Measurements from ENCODE around the gene TDRKH.

Gene TDRKH

DNA sequence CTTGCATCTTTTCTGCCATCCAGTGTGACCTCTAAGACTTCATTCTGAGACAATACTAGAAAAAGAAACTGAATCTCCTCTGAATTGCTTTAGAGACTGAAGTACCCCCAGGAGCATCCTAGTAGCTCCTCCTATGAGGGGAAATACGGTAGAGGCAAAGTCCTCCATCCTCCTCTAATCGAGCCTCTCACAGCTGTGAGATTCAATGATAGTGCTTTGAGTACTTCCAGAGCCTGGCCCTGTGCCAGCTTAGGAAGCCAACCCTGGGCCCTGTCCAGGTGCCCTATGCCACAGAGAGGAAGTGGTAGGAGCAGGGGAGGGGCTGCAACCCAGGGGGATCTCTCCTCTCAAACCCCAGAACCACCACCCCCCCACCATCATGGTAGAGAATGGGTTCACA, 30.6 kb upstream of the TDRKH start:
- no peak overlapping the region for H3K4me3 ChIP-seq (ENCODE audit: low read depth, low read length)
- TF ChIP-seq, protein P1, sequence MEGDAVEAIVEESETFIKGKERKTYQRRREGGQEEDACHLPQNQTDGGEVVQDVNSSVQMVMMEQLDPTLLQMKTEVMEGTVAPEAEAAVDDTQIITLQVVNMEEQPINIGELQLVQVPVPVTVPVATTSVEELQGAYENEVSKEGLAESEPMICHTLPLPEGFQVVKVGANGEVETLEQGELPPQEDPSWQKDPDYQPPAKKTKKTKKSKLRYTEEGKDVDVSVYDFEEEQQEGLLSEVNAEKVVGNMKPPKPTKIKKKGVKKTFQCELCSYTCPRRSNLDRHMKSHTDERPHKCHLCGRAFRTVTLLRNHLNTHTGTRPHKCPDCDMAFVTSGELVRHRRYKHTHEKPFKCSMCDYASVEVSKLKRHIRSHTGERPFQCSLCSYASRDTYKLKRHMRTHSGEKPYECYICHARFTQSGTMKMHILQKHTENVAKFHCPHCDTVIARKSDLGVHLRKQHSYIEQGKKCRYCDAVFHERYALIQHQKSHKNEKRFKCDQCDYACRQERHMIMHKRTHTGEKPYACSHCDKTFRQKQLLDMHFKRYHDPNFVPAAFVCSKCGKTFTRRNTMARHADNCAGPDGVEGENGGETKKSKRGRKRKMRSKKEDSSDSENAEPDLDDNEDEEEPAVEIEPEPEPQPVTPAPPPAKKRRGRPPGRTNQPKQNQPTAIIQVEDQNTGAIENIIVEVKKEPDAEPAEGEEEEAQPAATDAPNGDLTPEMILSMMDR (IDR thresholded peaks at IDR 0.05; ENCODE audit: low read depth, low read length): no peak

DNA sequence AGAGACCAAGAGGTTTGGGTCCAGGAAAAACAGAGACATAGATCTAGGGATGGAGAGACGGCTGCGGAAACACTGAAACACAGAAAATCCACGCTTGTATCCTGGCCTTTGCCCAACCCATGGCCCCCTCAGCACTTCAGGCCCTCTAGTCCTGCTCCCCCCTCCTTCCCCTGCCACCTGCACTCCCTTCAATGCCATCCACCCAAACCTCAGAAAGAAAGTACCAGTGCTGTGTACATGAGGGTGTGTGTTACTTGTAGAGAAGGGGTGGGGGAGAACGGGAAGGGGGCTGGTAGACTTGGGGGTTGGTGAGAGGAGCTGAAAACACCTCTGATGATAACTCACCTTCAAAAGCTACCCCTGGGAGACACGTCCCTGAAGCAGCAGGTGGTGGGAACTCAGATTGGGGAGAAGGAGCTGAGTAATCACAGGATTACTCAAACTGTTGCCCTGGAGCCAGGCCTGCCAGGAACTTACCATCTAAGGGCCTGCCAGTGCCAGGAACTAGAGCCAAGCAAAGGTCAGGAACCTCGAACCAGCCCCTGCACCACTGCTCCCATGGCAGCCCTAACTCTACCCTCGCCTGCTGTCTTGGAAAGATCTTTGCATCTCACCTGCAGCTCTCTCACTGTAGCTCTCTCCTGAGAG, 29.8 kb upstream of the TDRKH start:
- TF ChIP-seq, protein P1 (IDR thresholded peaks at IDR 0.05; ENCODE audit: low read depth, low read length): no peak
- no peak overlapping the region for H3K4me3 ChIP-seq (ENCODE audit: low read depth, low read length)

DNA sequence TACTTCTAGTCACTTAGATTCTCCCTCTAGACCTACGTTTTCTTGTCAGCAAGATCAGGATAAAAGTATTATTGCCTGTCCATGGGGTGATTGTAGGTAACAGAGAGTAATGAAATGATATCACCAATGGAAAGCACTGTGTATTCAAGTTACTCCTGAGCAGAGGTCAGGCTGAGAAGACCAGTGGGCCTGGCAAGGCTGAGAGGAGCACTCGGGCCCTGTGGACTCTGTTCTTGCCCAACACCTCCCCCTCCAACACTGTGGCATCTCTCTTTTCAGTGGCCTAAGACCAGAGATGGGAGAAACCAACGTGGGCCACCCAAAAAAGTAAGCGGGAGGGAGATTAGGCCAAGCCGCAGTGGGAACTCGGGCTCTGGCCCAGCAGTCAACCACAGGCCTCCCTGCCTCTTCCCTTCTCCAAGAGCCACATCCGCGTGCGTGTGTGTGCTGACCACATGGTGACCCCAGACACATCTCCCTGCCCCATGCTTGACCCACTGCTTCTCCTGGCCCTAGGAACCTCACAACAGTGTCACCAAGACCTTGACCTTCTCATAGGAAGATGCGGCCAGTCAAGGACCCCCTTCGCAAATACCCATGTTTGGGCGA, 29.0 kb upstream of the TDRKH start:
- TF ChIP-seq, protein P1 (IDR thresholded peaks at IDR 0.05; ENCODE audit: low read depth, low read length): no peak
- H3K4me3 ChIP-seq (ENCODE audit: low read depth, low read length): no peak overlapping the region

DNA sequence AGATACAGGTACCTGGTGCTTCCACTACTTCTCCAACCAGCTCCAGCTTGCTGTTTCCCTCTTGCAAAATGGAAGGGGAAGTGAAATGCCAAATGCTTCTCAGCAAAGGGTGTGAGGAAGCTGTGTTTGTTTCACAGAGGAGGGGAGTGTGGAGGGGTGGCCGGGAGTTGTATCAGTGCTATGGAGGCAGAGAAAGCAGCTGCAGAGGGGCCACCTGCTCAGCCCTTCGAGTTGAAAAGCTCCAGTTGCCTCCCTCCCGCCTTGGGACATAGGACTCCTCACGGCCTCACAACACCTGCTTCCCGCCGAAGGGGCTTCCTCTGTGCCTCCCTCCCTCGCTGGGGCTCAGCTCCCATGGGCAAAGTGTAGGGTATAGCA, 27.0 kb upstream of the TDRKH start:
- no peak overlapping the region for H3K4me3 ChIP-seq (ENCODE audit: low read depth, low read length)
- TF ChIP-seq, protein P1 (IDR thresholded peaks at IDR 0.05; ENCODE audit: low read depth, low read length): no peak

DNA sequence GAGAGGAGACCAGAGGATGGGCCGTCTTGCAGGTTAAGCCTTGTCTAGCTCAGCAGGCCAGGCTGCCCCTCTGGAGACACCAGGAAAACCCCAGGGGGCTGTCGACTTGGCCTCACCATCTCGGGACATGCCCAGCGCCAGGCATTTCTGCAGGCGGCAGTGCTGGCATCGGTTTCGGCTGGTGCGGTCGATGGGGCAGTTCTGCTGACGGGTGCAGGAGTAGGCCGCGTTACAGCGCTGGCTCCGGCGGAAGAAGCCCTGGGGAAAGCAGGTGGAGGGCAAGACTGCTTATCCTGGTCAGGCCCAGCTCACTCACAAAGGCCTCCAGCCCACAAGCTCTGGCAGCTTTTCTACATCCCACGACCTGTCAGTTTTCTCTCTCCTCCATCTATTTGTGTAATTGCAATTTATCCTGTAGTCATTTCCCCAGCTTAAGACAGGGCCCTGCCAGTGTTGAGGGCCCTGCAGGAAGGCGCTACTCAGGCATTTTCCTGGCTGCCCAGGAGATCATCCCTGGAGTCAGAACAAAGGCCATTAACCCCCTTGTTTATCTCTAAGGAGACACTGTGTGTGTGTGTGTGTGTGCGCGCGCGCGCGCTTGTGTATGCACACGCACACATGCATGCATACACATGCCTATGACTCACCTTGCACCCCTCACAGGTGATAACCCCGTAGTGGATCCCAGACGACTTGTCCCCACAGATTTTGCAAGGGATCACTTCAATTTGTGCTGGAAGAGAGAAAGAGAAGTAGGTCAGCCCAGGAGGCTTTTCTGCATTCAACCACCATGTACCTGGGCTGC, 26.4 kb upstream of the TDRKH start:
- H3K4me3 ChIP-seq (ENCODE audit: low read depth, low read length): no peak overlapping the region
- TF ChIP-seq, protein P1 (IDR thresholded peaks at IDR 0.05; ENCODE audit: low read depth, low read length): no peak

DNA sequence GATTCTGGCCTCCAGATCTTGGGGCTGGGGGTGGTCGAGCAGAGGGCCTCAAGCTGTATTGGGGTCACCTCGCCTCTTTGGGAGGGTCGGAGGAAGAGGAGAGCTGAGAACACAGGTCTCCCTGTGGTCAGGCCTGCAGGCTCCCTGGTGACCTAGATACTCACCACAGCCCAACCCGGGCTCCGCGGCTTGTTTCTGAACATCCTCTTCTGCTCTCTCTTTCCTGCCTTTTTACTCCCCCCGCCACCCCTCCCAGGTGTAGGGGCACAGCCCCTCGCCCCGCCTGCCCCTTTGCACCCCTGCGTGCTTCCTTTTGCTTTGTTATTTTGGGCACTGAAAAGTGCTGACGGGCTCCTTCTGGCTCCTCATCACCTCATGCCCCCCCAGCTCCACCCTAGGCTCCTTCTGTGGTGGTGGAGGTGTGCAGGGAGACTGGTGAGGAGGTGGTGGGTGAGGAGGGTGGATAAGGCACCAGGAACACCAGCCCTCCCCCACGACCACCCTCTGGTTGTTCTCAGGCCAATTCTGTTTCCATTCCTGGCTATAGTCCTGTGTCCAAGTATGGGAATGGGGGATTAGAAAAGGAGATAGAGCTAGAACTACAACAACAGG, 25.5 kb upstream of the TDRKH start:
- H3K4me3 ChIP-seq (ENCODE audit: low read depth, low read length): no peak overlapping the region
- TF ChIP-seq, protein P1 (IDR thresholded peaks at IDR 0.05; ENCODE audit: low read depth, low read length): no peak
